HEK293 (cell line): ENCODE results near the gene TTLL12.

ENCODE experiments used
- CTCF ChIA-PET: fragments of 350-600 bp; formaldehyde crosslinking; extraction: SDS; loops from one replicate; lab custom pipeline; 2021; ENCODE audit warnings: antibody characterized with exemption; lab: Yijun Ruan, JAX
- POLR2A ChIA-PET: fragments of 300-600 bp; formaldehyde crosslinking; extraction: SDS; loops from one replicate; lab custom pipeline; 2020; ENCODE audit warnings: antibody characterized with exemption, inconsistent platforms; lab: Yijun Ruan, JAX
- H3K27ac ChIP-seq: fragments of 200-500 bp; sonication (Bioruptor generic); 2 replicates; pipeline ENCODE4 v1.5.1; 2014; ENCODE audit warnings: low read depth, low read length, control low read depth, inconsistent platforms; ENCODE audit errors: extremely low read depth
- H3K36me3 ChIP-seq, 2 experiments: fragments of 200-500 bp in 1 of 2; sonication (Bioruptor generic) in 1 of 2; 1 replicate in 1 of 2; 2 replicates in 1 of 2; pipeline ENCODE4 v1.5.1; 2014 to 2017; ENCODE audit warnings: inconsistent platforms in 2 of 2, low read length in 2 of 2; ENCODE audit not compliant: control insufficient read depth in 2 of 2, insufficient read depth in 1 of 2
- H3K4me1 ChIP-seq: fragments of 200-500 bp; sonication (Bioruptor generic); 2 replicates; pipeline ENCODE4 v1.5.1; 2014; ENCODE audit warnings: mild to moderate bottlenecking, low read length, inconsistent platforms; ENCODE audit not compliant: control insufficient read depth, insufficient read depth
- H3K4me3 ChIP-seq: 2 replicates; pipeline ENCODE4 v1.5.1; 2011; ENCODE audit warnings: low read depth, mild to moderate bottlenecking, control low read depth, low read length, moderate library complexity
- H3K9me3 ChIP-seq: fragments of 200-500 bp; sonication (Bioruptor generic); 2 replicates; pipeline ENCODE4 v1.5.1; 2014; ENCODE audit warnings: low read depth, low read length, inconsistent platforms; ENCODE audit not compliant: control insufficient read depth, insufficient read depth
- HOXC10 ChIP-seq: sonication (generic); formaldehyde crosslinking; IDR thresholded peaks from 2 replicates; pipeline ENCODE4 v1.8.1; 2023; ENCODE audit warnings: mild to moderate bottlenecking, missing genetic modification reagents
- TCF7L2 ChIP-seq: IDR thresholded peaks from 2 replicates; pipeline ENCODE4 v1.6.1; 2011; ENCODE audit warnings: low read depth, mild to moderate bottlenecking, inconsistent platforms, low read length, moderate library complexity, borderline replicate concordance
- ZNF10 ChIP-seq: fragments of 450-650 bp; formaldehyde crosslinking; IDR thresholded peaks from 2 replicates; pipeline ENCODE4 v1.5.1; 2017; ENCODE audit warnings: missing biosample characterization, missing genetic modification characterization
- ZNF114 ChIP-seq: fragments of 450-650 bp; formaldehyde crosslinking; IDR thresholded peaks from 2 replicates; pipeline ENCODE4 v1.5.0; 2017; ENCODE audit warnings: missing biosample characterization, missing genetic modification characterization
- ZNF133 ChIP-seq: fragments of 450-650 bp; formaldehyde crosslinking; IDR thresholded peaks from 2 replicates; pipeline ENCODE4 v1.5.1; 2016; ENCODE audit warnings: missing biosample characterization, missing genetic modification characterization
- ZNF169 ChIP-seq: fragments of 450-650 bp; formaldehyde crosslinking; IDR thresholded peaks from 2 replicates; pipeline ENCODE4 v1.5.1; 2016; ENCODE audit warnings: missing biosample characterization, missing genetic modification characterization
- ZNF202 ChIP-seq: fragments of 450-650 bp; formaldehyde crosslinking; IDR thresholded peaks from 2 replicates; pipeline ENCODE4 v1.5.1; 2016; ENCODE audit warnings: missing biosample characterization, missing genetic modification characterization, borderline replicate concordance
- ZNF529 ChIP-seq: fragments of 450-650 bp; formaldehyde crosslinking; IDR thresholded peaks from 2 replicates; pipeline ENCODE4 v1.5.1; 2017; ENCODE audit warnings: missing genetic modification characterization, missing biosample characterization; ENCODE audit not compliant: insufficient replicate concordance
- ZNF544 ChIP-seq: fragments of 450-650 bp; formaldehyde crosslinking; IDR thresholded peaks from 2 replicates; pipeline ENCODE4 v1.5.0; 2017; ENCODE audit warnings: missing biosample characterization, missing genetic modification characterization
- ZNF600 ChIP-seq: fragments of 450-650 bp; formaldehyde crosslinking; IDR thresholded peaks from 2 replicates; pipeline ENCODE4 v1.5.1; 2016; ENCODE audit warnings: missing biosample characterization, missing genetic modification characterization
- ZNF701 ChIP-seq: fragments of 450-650 bp; formaldehyde crosslinking; IDR thresholded peaks from 2 replicates; pipeline ENCODE4 v1.5.1; 2016; ENCODE audit warnings: missing biosample characterization, missing genetic modification characterization
- ZNF707 ChIP-seq: fragments of 450-650 bp; formaldehyde crosslinking; IDR thresholded peaks from 2 replicates; pipeline ENCODE4 v1.5.1; 2016; ENCODE audit warnings: missing biosample characterization, missing genetic modification characterization
- ZNF768 ChIP-seq: fragments of 450-650 bp; formaldehyde crosslinking; IDR thresholded peaks from 2 replicates; pipeline ENCODE4 v1.5.1; 2018; ENCODE audit warnings: missing biosample characterization, mild to moderate bottlenecking, missing genetic modification characterization
- ZNF837 ChIP-seq: fragments of 450-650 bp; formaldehyde crosslinking; IDR thresholded peaks from 2 replicates; pipeline ENCODE4 v1.5.1; 2016; ENCODE audit warnings: missing biosample characterization, missing genetic modification characterization
- ZSCAN30 ChIP-seq: fragments of 450-650 bp; IDR thresholded peaks from 2 replicates; pipeline ENCODE4 v1.5.1; 2018; ENCODE audit warnings: missing biosample characterization, mild to moderate bottlenecking, missing genetic modification characterization, moderate library complexity
- TF ChIP-seq, protein P1 (sequence below): fragments of 450-650 bp; formaldehyde crosslinking; IDR thresholded peaks from 2 replicates; pipeline ENCODE4 v1.5.0; 2017; ENCODE audit warnings: missing biosample characterization, missing genetic modification characterization, borderline replicate concordance
- TF ChIP-seq, protein P2 (sequence below): fragments of 450-650 bp; formaldehyde crosslinking; IDR thresholded peaks from 2 replicates; pipeline ENCODE4 v1.5.1; 2017; ENCODE audit warnings: missing biosample characterization, missing genetic modification characterization
- TF ChIP-seq, protein P3 (sequence below): fragments of 450-650 bp; formaldehyde crosslinking; IDR thresholded peaks from 2 replicates; pipeline ENCODE4 v1.5.1; 2016; ENCODE audit warnings: missing biosample characterization, missing genetic modification characterization
- TF ChIP-seq, protein P4 (sequence below): fragments of 450-650 bp; formaldehyde crosslinking; IDR thresholded peaks from 2 replicates; pipeline ENCODE4 v1.5.1; 2016; ENCODE audit warnings: missing biosample characterization, missing genetic modification characterization

TTLL12 gene

DNA sequence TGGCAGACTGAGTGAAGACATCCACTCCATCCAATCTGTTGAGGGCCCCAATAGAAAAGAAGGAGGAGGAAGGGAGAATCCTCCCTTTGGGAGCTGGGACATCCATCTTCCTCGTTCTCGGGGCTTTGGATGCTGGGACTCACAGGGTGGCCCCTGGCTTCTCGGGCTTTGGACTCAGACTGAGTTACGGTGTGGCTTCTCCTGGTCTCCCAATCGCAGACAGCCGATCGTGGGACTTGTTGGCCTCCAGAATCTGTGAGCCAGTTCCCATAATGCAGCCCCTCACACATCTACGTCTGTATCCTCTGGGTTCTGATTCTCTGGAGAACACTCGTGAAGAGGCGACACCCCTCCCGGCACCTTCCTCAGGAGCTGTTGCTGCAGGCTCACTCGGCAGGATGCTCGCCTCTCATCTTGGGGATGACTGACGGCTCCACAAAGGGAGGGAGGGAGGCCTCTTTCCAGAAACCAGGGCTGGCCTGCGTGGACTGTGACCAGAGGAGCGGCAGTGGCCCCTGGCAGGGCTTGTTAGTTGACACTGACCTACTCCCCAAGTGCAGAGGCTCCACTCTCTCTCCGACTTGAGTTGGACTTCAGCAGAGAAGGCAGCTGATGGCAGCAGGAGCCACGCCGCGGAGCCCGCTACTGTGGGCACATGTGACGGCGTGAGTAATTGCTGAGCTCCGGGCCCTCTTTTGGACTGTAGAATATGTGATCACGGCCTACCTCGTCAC lies 14.7 kb upstream of the TTLL12 start:
- H3K4me3 ChIP-seq: no peak overlapping the region
- no peaks in the 10 kb centered on the region for H3K36me3 ChIP-seq
- H3K4me1 ChIP-seq: no peaks in the 10 kb centered on the region
- no peak overlapping the region for H3K27ac ChIP-seq
- no peaks in the 10 kb centered on the region for H3K9me3 ChIP-seq
- ChIA-PET CTCF (interaction anchor here (2.4 kb wide), 1 partner anchor 14 kb away, joined by 13 read pairs; no protein-coding TSS in a partner anchor), POLR2A (interaction anchor here (3.9 kb wide), 1 partner anchor 14 kb away, joined by 20 read pairs; no protein-coding TSS in a partner anchor)
- TF ChIP-seq, protein P1, sequence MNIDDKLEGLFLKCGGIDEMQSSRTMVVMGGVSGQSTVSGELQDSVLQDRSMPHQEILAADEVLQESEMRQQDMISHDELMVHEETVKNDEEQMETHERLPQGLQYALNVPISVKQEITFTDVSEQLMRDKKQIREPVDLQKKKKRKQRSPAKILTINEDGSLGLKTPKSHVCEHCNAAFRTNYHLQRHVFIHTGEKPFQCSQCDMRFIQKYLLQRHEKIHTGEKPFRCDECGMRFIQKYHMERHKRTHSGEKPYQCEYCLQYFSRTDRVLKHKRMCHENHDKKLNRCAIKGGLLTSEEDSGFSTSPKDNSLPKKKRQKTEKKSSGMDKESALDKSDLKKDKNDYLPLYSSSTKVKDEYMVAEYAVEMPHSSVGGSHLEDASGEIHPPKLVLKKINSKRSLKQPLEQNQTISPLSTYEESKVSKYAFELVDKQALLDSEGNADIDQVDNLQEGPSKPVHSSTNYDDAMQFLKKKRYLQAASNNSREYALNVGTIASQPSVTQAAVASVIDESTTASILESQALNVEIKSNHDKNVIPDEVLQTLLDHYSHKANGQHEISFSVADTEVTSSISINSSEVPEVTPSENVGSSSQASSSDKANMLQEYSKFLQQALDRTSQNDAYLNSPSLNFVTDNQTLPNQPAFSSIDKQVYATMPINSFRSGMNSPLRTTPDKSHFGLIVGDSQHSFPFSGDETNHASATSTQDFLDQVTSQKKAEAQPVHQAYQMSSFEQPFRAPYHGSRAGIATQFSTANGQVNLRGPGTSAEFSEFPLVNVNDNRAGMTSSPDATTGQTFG (tag by site-specific recombination): no peak
- TF ChIP-seq ZNF707 (tag by site-specific recombination): no peak
- TF ChIP-seq, protein P2, sequence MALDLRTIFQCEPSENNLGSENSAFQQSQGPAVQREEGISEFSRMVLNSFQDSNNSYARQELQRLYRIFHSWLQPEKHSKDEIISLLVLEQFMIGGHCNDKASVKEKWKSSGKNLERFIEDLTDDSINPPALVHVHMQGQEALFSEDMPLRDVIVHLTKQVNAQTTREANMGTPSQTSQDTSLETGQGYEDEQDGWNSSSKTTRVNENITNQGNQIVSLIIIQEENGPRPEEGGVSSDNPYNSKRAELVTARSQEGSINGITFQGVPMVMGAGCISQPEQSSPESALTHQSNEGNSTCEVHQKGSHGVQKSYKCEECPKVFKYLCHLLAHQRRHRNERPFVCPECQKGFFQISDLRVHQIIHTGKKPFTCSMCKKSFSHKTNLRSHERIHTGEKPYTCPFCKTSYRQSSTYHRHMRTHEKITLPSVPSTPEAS (tag by site-specific recombination): no peak
- no peak for TF ChIP-seq ZNF169 (tag by site-specific recombination)
- TF ChIP-seq ZNF701 (tag by site-specific recombination): no peak
- TF ChIP-seq ZNF133 (tag by site-specific recombination): no peak
- TF ChIP-seq, protein P3, sequence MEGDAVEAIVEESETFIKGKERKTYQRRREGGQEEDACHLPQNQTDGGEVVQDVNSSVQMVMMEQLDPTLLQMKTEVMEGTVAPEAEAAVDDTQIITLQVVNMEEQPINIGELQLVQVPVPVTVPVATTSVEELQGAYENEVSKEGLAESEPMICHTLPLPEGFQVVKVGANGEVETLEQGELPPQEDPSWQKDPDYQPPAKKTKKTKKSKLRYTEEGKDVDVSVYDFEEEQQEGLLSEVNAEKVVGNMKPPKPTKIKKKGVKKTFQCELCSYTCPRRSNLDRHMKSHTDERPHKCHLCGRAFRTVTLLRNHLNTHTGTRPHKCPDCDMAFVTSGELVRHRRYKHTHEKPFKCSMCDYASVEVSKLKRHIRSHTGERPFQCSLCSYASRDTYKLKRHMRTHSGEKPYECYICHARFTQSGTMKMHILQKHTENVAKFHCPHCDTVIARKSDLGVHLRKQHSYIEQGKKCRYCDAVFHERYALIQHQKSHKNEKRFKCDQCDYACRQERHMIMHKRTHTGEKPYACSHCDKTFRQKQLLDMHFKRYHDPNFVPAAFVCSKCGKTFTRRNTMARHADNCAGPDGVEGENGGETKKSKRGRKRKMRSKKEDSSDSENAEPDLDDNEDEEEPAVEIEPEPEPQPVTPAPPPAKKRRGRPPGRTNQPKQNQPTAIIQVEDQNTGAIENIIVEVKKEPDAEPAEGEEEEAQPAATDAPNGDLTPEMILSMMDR: no peak
- no peak for TF ChIP-seq HOXC10 (CRISPR knock-in tag)
- TF ChIP-seq ZNF600 (tag by site-specific recombination): no peak
- TF ChIP-seq TCF7L2: no peak
- TF ChIP-seq ZNF114 (tag by site-specific recombination): no peak
- TF ChIP-seq ZNF10 (tag by site-specific recombination): no peak
- no peak for TF ChIP-seq ZNF544
- no peak for TF ChIP-seq ZNF202 (tag by site-specific recombination)
- TF ChIP-seq, protein P4, sequence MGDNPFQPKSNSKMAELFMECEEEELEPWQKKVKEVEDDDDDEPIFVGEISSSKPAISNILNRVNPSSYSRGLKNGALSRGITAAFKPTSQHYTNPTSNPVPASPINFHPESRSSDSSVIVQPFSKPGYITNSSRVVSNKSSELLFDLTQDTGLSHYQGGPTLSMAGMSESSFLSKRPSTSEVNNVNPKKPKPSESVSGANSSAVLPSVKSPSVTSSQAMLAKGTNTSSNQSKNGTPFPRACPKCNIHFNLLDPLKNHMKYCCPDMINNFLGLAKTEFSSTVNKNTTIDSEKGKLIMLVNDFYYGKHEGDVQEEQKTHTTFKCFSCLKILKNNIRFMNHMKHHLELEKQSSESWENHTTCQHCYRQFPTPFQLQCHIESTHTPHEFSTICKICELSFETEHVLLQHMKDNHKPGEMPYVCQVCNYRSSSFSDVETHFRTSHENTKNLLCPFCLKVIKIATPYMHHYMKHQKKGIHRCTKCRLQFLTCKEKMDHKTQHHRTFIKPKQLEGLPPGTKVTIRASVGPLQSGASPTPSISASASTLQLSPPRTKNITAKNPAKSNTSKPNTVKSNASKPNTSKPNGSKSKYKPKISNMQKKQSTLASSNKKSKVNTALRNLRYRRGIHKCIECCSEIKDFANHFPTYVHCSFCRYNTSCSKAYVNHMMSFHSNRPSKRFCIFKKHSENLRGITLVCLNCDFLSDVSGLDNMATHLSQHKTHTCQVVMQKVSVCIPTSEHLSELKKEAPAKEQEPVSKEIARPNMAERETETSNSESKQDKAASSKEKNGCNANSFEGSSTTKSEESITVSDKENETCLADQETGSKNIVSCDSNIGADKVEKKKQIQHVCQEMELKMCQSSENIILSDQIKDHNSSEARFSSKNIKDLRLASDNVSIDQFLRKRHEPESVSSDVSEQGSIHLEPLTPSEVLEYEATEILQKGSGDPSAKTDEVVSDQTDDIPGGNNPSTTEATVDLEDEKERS (tag by site-specific recombination): no peak
- no peak for TF ChIP-seq ZNF529 (tag by site-specific recombination)
- TF ChIP-seq ZNF837 (tag by site-specific recombination): no peak
- no peak for TF ChIP-seq ZSCAN30 (tag by site-specific recombination)
- TF ChIP-seq ZNF768 (tag by site-specific recombination): no peak
